ENCODE measurements around the gene NRTN. TPM values are rescaled to one million over a fixed set of nuclear protein-coding genes. Genes with fewer than 3 reads are reported as not detected.
A peak's percentile ranks its signal among the peaks of the same experiment; 100 is the strongest.

The NRTN gene
- total RNA-seq, 6 donors from 2014 or later, result 0.77 to 13.3 (median 4.5) TPM

DNA sequence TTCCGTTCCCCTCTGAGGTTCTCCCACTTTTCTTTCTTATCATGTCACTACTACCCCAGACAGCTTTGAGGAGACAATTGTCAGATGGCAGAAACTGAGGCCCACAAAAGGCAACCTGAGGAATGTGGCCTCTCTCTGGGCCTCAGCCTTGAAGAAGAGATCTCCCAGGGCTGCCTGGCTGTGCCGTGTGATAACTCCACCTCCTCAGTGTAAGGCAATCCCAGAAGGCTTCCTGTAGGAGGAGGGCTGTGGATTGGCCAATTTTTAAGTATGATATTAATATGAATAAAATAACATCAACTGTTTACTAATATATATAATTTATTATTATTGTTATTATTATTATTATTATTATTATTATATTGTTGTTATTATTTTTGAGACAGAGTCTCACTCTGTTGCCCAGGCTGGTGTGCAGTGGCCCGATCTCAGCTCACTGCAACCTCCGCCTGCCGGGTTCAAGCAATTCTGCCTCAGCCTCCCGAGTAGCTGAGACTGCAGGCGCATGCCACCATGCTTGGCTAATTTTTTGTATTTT lies 9.4 kb upstream of the NRTN start:
- no peak overlapping the region for H3K4me3 ChIP-seq
- peaks cover 0 to 1% (median 0%) of the 10 kb centered on the region in 4 donors for H3K27me3 ChIP-seq
- H3K27ac ChIP-seq, result no peak overlapping the region
- H3K9me3 ChIP-seq, result no peaks in the 10 kb centered on the region
- no peaks in the 10 kb centered on the region for H3K36me3 ChIP-seq
- TF ChIP-seq EP300 (IDR thresholded peaks at IDR 0.05), result no peak
- no peak for TF ChIP-seq POLR2A (IDR thresholded peaks at IDR 0.05)
- TF ChIP-seq, protein P1, sequence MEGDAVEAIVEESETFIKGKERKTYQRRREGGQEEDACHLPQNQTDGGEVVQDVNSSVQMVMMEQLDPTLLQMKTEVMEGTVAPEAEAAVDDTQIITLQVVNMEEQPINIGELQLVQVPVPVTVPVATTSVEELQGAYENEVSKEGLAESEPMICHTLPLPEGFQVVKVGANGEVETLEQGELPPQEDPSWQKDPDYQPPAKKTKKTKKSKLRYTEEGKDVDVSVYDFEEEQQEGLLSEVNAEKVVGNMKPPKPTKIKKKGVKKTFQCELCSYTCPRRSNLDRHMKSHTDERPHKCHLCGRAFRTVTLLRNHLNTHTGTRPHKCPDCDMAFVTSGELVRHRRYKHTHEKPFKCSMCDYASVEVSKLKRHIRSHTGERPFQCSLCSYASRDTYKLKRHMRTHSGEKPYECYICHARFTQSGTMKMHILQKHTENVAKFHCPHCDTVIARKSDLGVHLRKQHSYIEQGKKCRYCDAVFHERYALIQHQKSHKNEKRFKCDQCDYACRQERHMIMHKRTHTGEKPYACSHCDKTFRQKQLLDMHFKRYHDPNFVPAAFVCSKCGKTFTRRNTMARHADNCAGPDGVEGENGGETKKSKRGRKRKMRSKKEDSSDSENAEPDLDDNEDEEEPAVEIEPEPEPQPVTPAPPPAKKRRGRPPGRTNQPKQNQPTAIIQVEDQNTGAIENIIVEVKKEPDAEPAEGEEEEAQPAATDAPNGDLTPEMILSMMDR (IDR thresholded peaks at IDR 0.05), result no peak
- no peak for TF ChIP-seq POLR2AphosphoS5 (IDR thresholded peaks at IDR 0.05)
- DNase-seq (no peak), ATAC-seq (ENCODE audit: low FRiP score in 2 of 2) (no peak)
- 87 to 88% methylated on average over 7 of the region's 7 CpGs for WGBS, 2 donors
- H3K4me1 ChIP-seq, result peaks cover 0 to under 1% (median under 1%) of the 10 kb centered on the region in 4 donors

DNA sequence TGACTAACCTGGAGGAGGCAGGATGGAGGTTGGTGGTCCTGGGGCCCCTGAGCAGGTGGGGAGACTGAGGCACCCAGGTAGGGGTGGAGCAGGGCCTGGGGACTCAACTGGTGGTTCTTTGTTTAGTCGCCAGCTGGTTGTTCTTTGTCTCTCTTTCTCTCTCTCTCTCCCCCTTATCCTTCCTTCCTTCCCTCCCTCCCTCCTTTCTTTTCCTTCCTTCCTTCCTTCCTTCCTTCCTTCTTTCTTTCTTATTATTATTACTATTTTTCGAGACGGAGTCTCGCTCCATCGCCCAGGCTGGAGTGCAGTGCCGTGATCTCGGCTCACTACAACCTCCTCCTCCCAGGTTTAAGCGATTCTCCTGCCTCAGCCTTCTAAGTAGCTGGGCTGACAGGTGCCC lies 6.6 kb upstream of the NRTN start:
- ATAC-seq (ENCODE audit: low FRiP score in 2 of 2) (no peak), DNase-seq (no peak)
- H3K36me3 ChIP-seq, result no peaks in the 10 kb centered on the region

DNA sequence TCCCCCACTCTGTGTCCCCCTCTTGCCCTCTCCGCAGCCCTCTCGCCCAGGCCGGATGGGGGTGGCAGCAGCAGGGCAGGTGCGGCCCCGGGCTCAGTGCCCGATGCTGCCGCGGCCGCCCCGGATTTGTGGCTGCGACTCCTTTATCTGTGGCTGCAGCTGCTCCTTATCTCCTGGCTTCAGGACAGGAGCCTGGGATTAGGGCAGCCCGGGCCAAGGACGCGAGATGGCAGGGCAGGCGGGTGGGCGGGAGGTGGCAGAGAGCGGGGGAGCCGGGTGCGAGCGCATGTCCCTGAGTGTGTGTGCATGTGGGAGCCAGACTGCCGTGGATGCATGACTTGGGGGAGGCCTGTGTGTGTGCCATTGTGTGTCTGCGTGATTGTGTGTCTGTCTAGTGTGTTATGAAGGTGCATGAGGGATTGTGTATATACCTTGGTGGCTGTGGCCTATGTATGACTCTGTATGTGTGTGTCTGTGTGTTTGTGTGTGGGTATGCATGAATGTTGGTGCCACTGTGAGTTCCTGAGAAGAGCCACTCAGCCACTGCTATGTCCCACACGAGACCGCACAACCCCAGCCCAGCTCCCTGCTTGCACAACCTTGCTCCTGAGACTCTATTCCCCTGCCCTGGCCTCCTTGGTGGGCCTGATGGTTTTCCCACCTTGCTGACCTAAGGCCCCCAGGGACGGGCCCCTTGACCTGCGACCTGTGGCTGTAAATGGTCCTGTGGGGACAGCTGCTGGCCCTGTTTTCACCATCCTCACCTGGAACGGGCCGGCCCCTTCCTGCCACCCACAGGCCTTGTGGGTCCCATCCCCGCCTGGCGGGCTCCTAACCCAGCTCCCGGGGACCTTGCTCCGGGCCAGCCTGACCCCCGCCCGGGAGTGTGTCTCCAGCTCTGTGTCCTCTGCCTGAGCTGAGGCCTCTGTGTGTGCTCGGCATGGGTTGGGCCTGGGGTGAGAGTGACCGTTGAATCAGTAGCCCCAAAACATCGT lies 5.3 kb upstream of the NRTN start:
- peak in 1 of 2 donors; percentile 76 for DNase-seq
- WGBS, 2 donors, result 33 to 63% methylated on average over 22 to 37 of the region's 37 CpGs

More for the DNA sequence above, 6.6 kb upstream of the NRTN start:
- 78% methylated on average over 8 of the region's 8 CpGs for WGBS, 2 donors
- Histone ChIP-seq H3K27ac (no peak overlapping the region), H3K4me3 (no peak overlapping the region), H3K27me3 (peaks cover 0 to 12% (median 6%) of the 10 kb centered on the region in 4 donors), H3K9me3 (no peaks in the 10 kb centered on the region), H3K4me1 (peaks cover 0 to 11% (median 3%) of the 10 kb centered on the region in 4 donors)
- TF ChIP-seq, protein P1 (IDR thresholded peaks at IDR 0.05), result no peak
- TF ChIP-seq EP300 (IDR thresholded peaks at IDR 0.05), result no peak
- TF ChIP-seq POLR2A (IDR thresholded peaks at IDR 0.05), result no peak
- TF ChIP-seq POLR2AphosphoS5 (IDR thresholded peaks at IDR 0.05), result no peak

DNA sequence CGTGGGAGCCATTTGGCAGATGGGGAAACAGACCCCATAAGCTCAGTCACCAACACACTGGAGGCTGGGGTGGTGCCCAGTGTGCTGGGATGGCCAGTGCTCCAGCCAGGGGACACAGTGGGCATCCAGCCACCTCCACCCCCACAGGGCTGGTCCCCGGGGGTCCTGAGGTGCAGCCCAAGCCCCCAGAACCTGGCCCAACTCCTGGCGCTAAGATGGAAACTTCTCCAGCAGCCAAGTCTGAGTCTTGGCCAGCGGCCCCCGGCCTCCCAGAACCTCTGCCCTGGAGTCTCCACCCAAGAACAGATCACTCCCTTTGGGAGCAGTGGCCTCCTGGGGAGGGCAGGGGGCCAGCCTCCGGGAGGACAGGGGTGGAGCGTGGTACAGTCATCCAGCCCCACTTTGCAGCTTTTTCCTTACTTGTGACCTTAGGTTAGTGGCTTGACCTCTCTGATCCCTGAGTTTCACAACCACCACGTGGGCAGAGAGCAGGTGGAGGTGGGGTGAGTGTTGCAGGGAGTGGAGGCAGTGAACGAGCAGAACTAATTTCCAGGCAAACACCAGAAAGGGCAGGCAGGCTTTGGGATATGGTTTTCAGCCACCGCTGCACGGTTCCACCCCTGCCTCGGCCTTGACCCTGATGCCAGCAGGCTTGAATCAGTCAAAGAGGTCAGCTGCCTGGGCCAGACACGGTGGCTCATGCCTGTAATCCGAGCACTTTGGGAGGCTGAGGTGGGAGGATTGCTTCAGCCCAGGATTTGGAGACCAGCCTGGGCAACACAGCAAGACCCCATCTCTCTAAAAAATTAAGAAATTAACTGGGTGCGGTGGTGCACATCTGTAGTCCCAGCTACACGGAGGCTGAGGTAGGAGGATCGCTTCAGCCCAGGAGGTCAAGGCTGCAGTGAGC lies 4.3 kb upstream of the NRTN start:
- Histone ChIP-seq H3K27ac (no peak overlapping the region), H3K9me3 (no peaks in the 10 kb centered on the region), H3K4me1 (peaks cover 16 to 31% (median 18%) of the 10 kb centered on the region in 4 donors), H3K4me3 (no peak overlapping the region), H3K36me3 (no peaks in the 10 kb centered on the region), H3K27me3 (peaks cover 0 to 28% (median 12%) of the 10 kb centered on the region in 4 donors)
- 73 to 77% methylated on average over 7 to 15 of the region's 17 CpGs for WGBS, 2 donors
- no peak for DNase-seq
- TF ChIP-seq POLR2AphosphoS5 (IDR thresholded peaks at IDR 0.05), result no peak
- no peak for ATAC-seq (ENCODE audit: low FRiP score in 2 of 2)

More for the DNA sequence above, 5.3 kb upstream of the NRTN start:
- Histone ChIP-seq H3K27me3 (peaks cover 0 to 19% (median 9%) of the 10 kb centered on the region in 4 donors), H3K9me3 (no peaks in the 10 kb centered on the region), H3K36me3 (no peaks in the 10 kb centered on the region), H3K27ac (no peak overlapping the region), H3K4me1 (peaks cover 11 to 24% (median 15%) of the 10 kb centered on the region in 4 donors), H3K4me3 (no peak overlapping the region)
- TF ChIP-seq POLR2AphosphoS5 (IDR thresholded peaks at IDR 0.05) (no peak), EP300 (IDR thresholded peaks at IDR 0.05) (no peak), POLR2A (IDR thresholded peaks at IDR 0.05) (no peak)
- TF ChIP-seq, protein P1 (IDR thresholded peaks at IDR 0.05), result no peak
- no peak for ATAC-seq (ENCODE audit: low FRiP score in 2 of 2)
